Measurements from ENCODE around the gene KLHL36. TPM values are rescaled to one million over a fixed set of nuclear protein-coding genes. Genes with fewer than 3 reads are reported as not detected.

Gene KLHL36
- total RNA-seq, 2 donors from 2014 or later: 35.8 to 47.0 TPM

Other genes starting within 250 kb of the KLHL36 start
- 1 to 10 TPM; 5.2 to 6.7 TPM for gene MEAK7, start 143.9 kb upstream of the KLHL36 start, total RNA-seq
- gene COTL1, start 30.4 kb upstream of the KLHL36 start, total RNA-seq: 10 to 100 TPM; 37.3 to 43.9 TPM
- 10 to 100 TPM; 66.7 to 70.7 TPM for gene USP10, start 51.5 kb downstream of the KLHL36 start, total RNA-seq
- 10 to 100 TPM; 36.1 to 58.3 TPM for gene CRISPLD2, start 171.5 kb downstream of the KLHL36 start, total RNA-seq

Measured in left cardiac atrium (tissue), 2 donors.